HepG2 (cell line): ENCODE data around the gene LXN. TPM values are rescaled to one million over a fixed set of nuclear protein-coding genes. Genes with fewer than 3 reads are reported as not detected.

Source experiments
- AHR ChIP-seq: IDR thresholded peaks from 2 replicates; pipeline ENCODE4 v1.6.1; 2018; ENCODE audit warnings: missing genetic modification reagents, missing compliant biosample characterization
- ATM ChIP-seq: fragments of 450-650 bp; IDR thresholded peaks from 2 replicates; pipeline ENCODE4 v1.7.1; 2017; ENCODE audit warnings: mild to moderate bottlenecking, borderline replicate concordance
- CREB3 ChIP-seq: sonication (generic); formaldehyde crosslinking; IDR thresholded peaks from 2 replicates; pipeline ENCODE4 v1.5.0; 2020; ENCODE audit warnings: missing genetic modification reagents
- FOXA1 ChIP-seq, 2 experiments: fragments of 450-650 bp in 1 of 2; sonication (generic) in 1 of 2; formaldehyde crosslinking in 1 of 2; IDR thresholded peaks; 2 replicates each; pipeline versions ENCODE4 v1.4.0 to v1.6.1; 2016 to 2020; ENCODE audit warnings: missing genetic modification reagents in 1 of 2
- HNF4A ChIP-seq: sonication (generic); formaldehyde crosslinking; IDR thresholded peaks from 2 replicates; pipeline ENCODE4 v1.4.0; 2020; ENCODE audit warnings: missing genetic modification reagents
- IKZF1 ChIP-seq: fragments of 450-650 bp; IDR thresholded peaks from 2 replicates; pipeline ENCODE4 v1.7.1; 2016
- MAFG ChIP-seq: sonication (generic); formaldehyde crosslinking; IDR thresholded peaks from 2 replicates; pipeline ENCODE4 v1.5.1; 2020; ENCODE audit warnings: mild to moderate bottlenecking, missing genetic modification reagents
- MBNL3 ChIP-seq: fragments of 250-450 bp; sonication (Bioruptor Pico); conservative IDR thresholded peaks from 2 replicates; pipeline ENCODE4 v1.8.0; 2022; ENCODE audit warnings: mild to moderate bottlenecking, inconsistent platforms
- POGZ ChIP-seq: sonication (generic); formaldehyde crosslinking; IDR thresholded peaks from 2 replicates; pipeline ENCODE4 v1.4.0; 2020; ENCODE audit warnings: mild to moderate bottlenecking, missing genetic modification reagents
- RARG ChIP-seq: sonication (generic); formaldehyde crosslinking; IDR thresholded peaks from 2 replicates; pipeline ENCODE4 v1.4.0; 2020; ENCODE audit warnings: low read depth, mild to moderate bottlenecking, missing genetic modification reagents
- REPIN1 ChIP-seq: sonication (generic); formaldehyde crosslinking; IDR thresholded peaks from 2 replicates; pipeline ENCODE4 v1.8.0; 2022; ENCODE audit warnings: missing genetic modification reagents, low read depth, mild to moderate bottlenecking, borderline replicate concordance
- ZNF225 ChIP-seq: sonication (generic); formaldehyde crosslinking; IDR thresholded peaks from 2 replicates; pipeline ENCODE4 v1.4.0; 2020; ENCODE audit warnings: mild to moderate bottlenecking, missing genetic modification reagents
- ZNF260 ChIP-seq: sonication (generic); formaldehyde crosslinking; IDR thresholded peaks from 2 replicates; pipeline ENCODE4 v1.4.0; 2020; ENCODE audit warnings: missing genetic modification reagents, low read depth, mild to moderate bottlenecking, borderline replicate concordance
- ZNF484 ChIP-seq: sonication (generic); formaldehyde crosslinking; IDR thresholded peaks from 2 replicates; pipeline ENCODE4 v1.5.1; 2020; ENCODE audit warnings: mild to moderate bottlenecking, low read depth, missing genetic modification reagents, borderline replicate concordance
- ZNF644 ChIP-seq: IDR thresholded peaks from 2 replicates; pipeline ENCODE4 v1.6.1; 2016; ENCODE audit warnings: low read depth
- ZNF776 ChIP-seq: sonication (generic); formaldehyde crosslinking; IDR thresholded peaks from 2 replicates; pipeline ENCODE4 v1.4.0; 2020; ENCODE audit warnings: mild to moderate bottlenecking, missing genetic modification reagents
- ZNF782 ChIP-seq: sonication (generic); formaldehyde crosslinking; IDR thresholded peaks from 2 replicates; pipeline ENCODE4 v1.4.0; 2020; ENCODE audit warnings: missing genetic modification reagents, mild to moderate bottlenecking, borderline replicate concordance
- polyA plus RNA-seq, 8 experiments: library from polyadenylated mRNA; depleted of rRNA in 3 of 8; stranded (reverse) in 7 of 8; unstranded in 1 of 8; fragments of >200 nt; fragmentation: Illumina TruSeq in 4 of 8; extraction: Trizol in 4 of 8; gene quantifications; 2 replicates each; pipeline versions ENCODE4 v1.2.1 to v1.2.3, GENCODE V29; 2011 to 2016; ENCODE audit warnings: low read depth in 4 of 8, missing spikeins in 1 of 8, mixed read lengths in 1 of 8; ENCODE audit not compliant: insufficient read depth in 1 of 8
- total RNA-seq, 5 experiments: library from RNA; depleted of rRNA; stranded (reverse); fragments of >200 nt; fragmentation: Illumina TruSeq; extraction: Trizol; gene quantifications; 2 replicates each; pipeline ENCODE4 v1.2.3, GENCODE V29; 2016; ENCODE audit warnings: low read depth in 1 of 5
- TF ChIP-seq, protein P1 (sequence below): sonication (generic); formaldehyde crosslinking; IDR thresholded peaks from 2 replicates; pipeline ENCODE4 v1.4.0; 2020; ENCODE audit warnings: low read depth, missing genetic modification reagents
- TF ChIP-seq, protein P2 (sequence below): sonication (generic); formaldehyde crosslinking; IDR thresholded peaks from 2 replicates; pipeline ENCODE4 v1.4.0; 2020; ENCODE audit warnings: missing genetic modification reagents, borderline replicate concordance
- TF ChIP-seq, protein P3 (sequence below): sonication (generic); formaldehyde crosslinking; IDR thresholded peaks from 2 replicates; pipeline ENCODE4 v1.5.1; 2020; ENCODE audit warnings: mild to moderate bottlenecking, missing genetic modification reagents

Gene LXN
- total and polyA plus RNA-seq, 2 of the 13 experiments (the other 11 are each of a cell fraction or from before 2014, with no cell fraction given): not detected

- TF ChIP-seq ZNF260 (no peak), HNF4A (CRISPR knock-in tag) (peak; percentile 84), REPIN1 (peak; percentile 93), ZNF484 (CRISPR knock-in tag) (no peak), FOXA1 (IDR thresholded peaks at IDR 0.05) (no peak), FOXA1 (CRISPR knock-in tag; IDR thresholded peaks at IDR 0.05) (peak; percentile 49; the same call in 1 of the 2 replicates), ZNF644 (CRISPR knock-in tag) (peak; percentile 64), AHR (peak; percentile 81; the same call in 1 of the 2 replicates), MAFG (CRISPR knock-in tag) (no peak), RARG (CRISPR knock-in tag) (0 out of 2 replicates have a peak, but pooled peaks have one; percentile 40), ZNF225 (peak; percentile 57; the same call in 1 of the 2 replicates), CREB3 (CRISPR knock-in tag) (no peak), IKZF1 (no peak), POGZ (CRISPR knock-in tag) (peak; percentile 99), ATM (no peak), ZNF776 (CRISPR knock-in tag) (no peak), MBNL3 (no peak), ZNF782 (CRISPR knock-in tag) (peak; percentile 69; the same call in 1 of the 2 replicates)
- TF ChIP-seq, protein P1, sequence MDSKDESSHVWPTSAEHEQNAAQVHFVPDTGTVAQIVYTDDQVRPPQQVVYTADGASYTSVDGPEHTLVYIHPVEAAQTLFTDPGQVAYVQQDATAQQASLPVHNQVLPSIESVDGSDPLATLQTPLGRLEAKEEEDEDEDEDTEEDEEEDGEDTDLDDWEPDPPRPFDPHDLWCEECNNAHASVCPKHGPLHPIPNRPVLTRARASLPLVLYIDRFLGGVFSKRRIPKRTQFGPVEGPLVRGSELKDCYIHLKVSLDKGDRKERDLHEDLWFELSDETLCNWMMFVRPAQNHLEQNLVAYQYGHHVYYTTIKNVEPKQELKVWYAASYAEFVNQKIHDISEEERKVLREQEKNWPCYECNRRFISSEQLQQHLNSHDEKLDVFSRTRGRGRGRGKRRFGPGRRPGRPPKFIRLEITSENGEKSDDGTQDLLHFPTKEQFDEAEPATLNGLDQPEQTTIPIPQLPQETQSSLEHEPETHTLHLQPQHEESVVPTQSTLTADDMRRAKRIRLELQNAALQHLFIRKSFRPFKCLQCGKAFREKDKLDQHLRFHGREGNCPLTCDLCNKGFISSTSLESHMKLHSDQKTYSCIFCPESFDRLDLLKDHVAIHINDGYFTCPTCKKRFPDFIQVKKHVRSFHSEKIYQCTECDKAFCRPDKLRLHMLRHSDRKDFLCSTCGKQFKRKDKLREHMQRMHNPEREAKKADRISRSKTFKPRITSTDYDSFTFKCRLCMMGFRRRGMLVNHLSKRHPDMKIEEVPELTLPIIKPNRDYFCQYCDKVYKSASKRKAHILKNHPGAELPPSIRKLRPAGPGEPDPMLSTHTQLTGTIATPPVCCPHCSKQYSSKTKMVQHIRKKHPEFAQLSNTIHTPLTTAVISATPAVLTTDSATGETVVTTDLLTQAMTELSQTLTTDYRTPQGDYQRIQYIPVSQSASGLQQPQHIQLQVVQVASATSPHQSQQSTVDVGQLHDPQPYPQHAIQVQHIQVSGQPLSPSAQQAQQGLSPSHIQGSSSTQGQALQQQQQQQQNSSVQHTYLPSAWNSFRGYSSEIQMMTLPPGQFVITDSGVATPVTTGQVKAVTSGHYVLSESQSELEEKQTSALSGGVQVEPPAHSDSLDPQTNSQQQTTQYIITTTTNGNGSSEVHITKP: 0 out of 2 replicates have a peak, but pooled peaks have one; percentile 42
- TF ChIP-seq, protein P2, sequence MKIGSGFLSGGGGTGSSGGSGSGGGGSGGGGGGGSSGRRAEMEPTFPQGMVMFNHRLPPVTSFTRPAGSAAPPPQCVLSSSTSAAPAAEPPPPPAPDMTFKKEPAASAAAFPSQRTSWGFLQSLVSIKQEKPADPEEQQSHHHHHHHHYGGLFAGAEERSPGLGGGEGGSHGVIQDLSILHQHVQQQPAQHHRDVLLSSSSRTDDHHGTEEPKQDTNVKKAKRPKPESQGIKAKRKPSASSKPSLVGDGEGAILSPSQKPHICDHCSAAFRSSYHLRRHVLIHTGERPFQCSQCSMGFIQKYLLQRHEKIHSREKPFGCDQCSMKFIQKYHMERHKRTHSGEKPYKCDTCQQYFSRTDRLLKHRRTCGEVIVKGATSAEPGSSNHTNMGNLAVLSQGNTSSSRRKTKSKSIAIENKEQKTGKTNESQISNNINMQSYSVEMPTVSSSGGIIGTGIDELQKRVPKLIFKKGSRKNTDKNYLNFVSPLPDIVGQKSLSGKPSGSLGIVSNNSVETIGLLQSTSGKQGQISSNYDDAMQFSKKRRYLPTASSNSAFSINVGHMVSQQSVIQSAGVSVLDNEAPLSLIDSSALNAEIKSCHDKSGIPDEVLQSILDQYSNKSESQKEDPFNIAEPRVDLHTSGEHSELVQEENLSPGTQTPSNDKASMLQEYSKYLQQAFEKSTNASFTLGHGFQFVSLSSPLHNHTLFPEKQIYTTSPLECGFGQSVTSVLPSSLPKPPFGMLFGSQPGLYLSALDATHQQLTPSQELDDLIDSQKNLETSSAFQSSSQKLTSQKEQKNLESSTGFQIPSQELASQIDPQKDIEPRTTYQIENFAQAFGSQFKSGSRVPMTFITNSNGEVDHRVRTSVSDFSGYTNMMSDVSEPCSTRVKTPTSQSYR: peak; percentile 26; the same call in 1 of the 2 replicates
- TF ChIP-seq, protein P3, sequence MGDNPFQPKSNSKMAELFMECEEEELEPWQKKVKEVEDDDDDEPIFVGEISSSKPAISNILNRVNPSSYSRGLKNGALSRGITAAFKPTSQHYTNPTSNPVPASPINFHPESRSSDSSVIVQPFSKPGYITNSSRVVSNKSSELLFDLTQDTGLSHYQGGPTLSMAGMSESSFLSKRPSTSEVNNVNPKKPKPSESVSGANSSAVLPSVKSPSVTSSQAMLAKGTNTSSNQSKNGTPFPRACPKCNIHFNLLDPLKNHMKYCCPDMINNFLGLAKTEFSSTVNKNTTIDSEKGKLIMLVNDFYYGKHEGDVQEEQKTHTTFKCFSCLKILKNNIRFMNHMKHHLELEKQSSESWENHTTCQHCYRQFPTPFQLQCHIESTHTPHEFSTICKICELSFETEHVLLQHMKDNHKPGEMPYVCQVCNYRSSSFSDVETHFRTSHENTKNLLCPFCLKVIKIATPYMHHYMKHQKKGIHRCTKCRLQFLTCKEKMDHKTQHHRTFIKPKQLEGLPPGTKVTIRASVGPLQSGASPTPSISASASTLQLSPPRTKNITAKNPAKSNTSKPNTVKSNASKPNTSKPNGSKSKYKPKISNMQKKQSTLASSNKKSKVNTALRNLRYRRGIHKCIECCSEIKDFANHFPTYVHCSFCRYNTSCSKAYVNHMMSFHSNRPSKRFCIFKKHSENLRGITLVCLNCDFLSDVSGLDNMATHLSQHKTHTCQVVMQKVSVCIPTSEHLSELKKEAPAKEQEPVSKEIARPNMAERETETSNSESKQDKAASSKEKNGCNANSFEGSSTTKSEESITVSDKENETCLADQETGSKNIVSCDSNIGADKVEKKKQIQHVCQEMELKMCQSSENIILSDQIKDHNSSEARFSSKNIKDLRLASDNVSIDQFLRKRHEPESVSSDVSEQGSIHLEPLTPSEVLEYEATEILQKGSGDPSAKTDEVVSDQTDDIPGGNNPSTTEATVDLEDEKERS (CRISPR knock-in tag): peak; percentile 75
Measured at GRCh38 chr3:158644345-158644908, 28.0 kb downstream of the LXN start, which contains the start of gene GFM1 (continued).
